Subcutaneous adipose tissue (tissue), 4 donors: ENCODE results near the gene CYB5R3. TPM values are rescaled to one million over a fixed set of nuclear protein-coding genes. Genes with fewer than 3 reads are reported as not detected.

ENCODE experiments used
- CTCF ChIP-seq: fragments of 450-650 bp; IDR thresholded peaks from one replicate; pipeline ENCODE4 v1.5.1; 2016; ENCODE audit warnings: low read depth, mild to moderate bottlenecking, control low read depth, antibody characterized with exemption, moderate library complexity
- total RNA-seq, 4 donors: library from RNA; depleted of rRNA; stranded (reverse); fragments of >200 nt; gene quantifications; one replicate each; pipeline ENCODE4 v1.1.0, GENCODE V29; 2016

The CYB5R3 gene
- total RNA-seq, 4 donors from 2014 or later = 131 to 381 (median 222) TPM

GRCh38 chr22:42630211-42630610, 19.0 kb downstream of the CYB5R3 start:
- no peak for TF ChIP-seq CTCF

- TF ChIP-seq CTCF = no peak
These were observed 21.2 kb downstream of the CYB5R3 start for GRCh38 chr22:42627981-42628380.

GRCh38 chr22:42626951-42627625, 22.1 kb downstream of the CYB5R3 start:
- no peak for TF ChIP-seq CTCF

GRCh38 chr22:42626431-42626830, 22.8 kb downstream of the CYB5R3 start:
- no peak for TF ChIP-seq CTCF

- no peak for TF ChIP-seq CTCF
These were observed 23.8 kb downstream of the CYB5R3 start for GRCh38 chr22:42625416-42625815.

GRCh38 chr22:42624551-42625106, 24.6 kb downstream of the CYB5R3 start:
- TF ChIP-seq CTCF = no peak

- TF ChIP-seq CTCF = no peak
These were observed 25.3 kb downstream of the CYB5R3 start for GRCh38 chr22:42623756-42624441.
